CD4-positive, alpha-beta T cell treated with Interleukin-15 for 1 hour (primary cell): ENCODE results near the gene CUTC.
"Not testable (repeated sequence)": the region's sequence is repeated elsewhere in the genome, so short reads cannot be mapped to it uniquely, and the experiment has no call there.

ENCODE experiments used
- DNase-seq: peaks from one replicate; pipeline ENCODE4 v3.0.0-alpha.2; 2020

Gene CUTC

GRCh38 chr10:99732033-99732842 lies at the start of gene CUTC, which contains the start of gene COX15:
CUTC (plus strand) TSS chr10:99732234; CDS start chr10:99732349, 115 bp downstream.
COX15 (minus strand) TSS chr10:99732127; CDS start chr10:99732049, 78 bp downstream.
- DNase-seq = peak; percentile 95

- no peak for DNase-seq
Observed at GRCh38 chr10:99682752-99683151, 49.3 kb upstream of the CUTC start.

GRCh38 chr10:99685597-99685967 lies 46.5 kb upstream of the CUTC start:
- no peak for DNase-seq

- no peak for DNase-seq
Observed at GRCh38 chr10:99689461-99689860, 42.6 kb upstream of the CUTC start.

GRCh38 chr10:99693933-99694583 lies 38.0 kb upstream of the CUTC start:
- DNase-seq = no peak

- DNase-seq = no peak
Observed at GRCh38 chr10:99695761-99696160, 36.3 kb upstream of the CUTC start.

- DNase-seq = no peak
Observed at GRCh38 chr10:99698504-99699080, 33.4 kb upstream of the CUTC start.

- DNase-seq = no peak
Observed at GRCh38 chr10:99700649-99701048, 31.4 kb upstream of the CUTC start.

GRCh38 chr10:99708428-99709012 lies 23.5 kb upstream of the CUTC start:
- DNase-seq = no peak

GRCh38 chr10:99709480-99710229 lies 22.4 kb upstream of the CUTC start:
- no peak for DNase-seq

- no peak for DNase-seq
Observed at GRCh38 chr10:99711129-99711719, 20.8 kb upstream of the CUTC start.

GRCh38 chr10:99714446-99714845 lies 17.6 kb upstream of the CUTC start:
- no peak for DNase-seq

- no peak for DNase-seq
Observed at GRCh38 chr10:99720387-99720786, 11.6 kb upstream of the CUTC start.

- DNase-seq = no peak
Observed at GRCh38 chr10:99730026-99730425, 2.0 kb upstream of the CUTC start.

- DNase-seq = no peak
Observed at GRCh38 chr10:99731306-99732032, 565 bp upstream of the CUTC start.

- DNase-seq = no peak
Observed at GRCh38 chr10:99733366-99733765, 1.3 kb downstream of the CUTC start.

- DNase-seq = not testable (repeated sequence)
Observed at GRCh38 chr10:99734111-99734510, 2.1 kb downstream of the CUTC start.

GRCh38 chr10:99740260-99740659 lies 8.2 kb downstream of the CUTC start:
- no peak for DNase-seq

GRCh38 chr10:99740933-99741559 lies 9.0 kb downstream of the CUTC start:
- no peak for DNase-seq

GRCh38 chr10:99742254-99742653 lies 10.2 kb downstream of the CUTC start:
- no peak for DNase-seq

- DNase-seq = no peak
Observed at GRCh38 chr10:99742701-99743100, 10.7 kb downstream of the CUTC start.
